ENCODE results near the gene ARVCF. TPM values are rescaled to one million over a fixed set of nuclear protein-coding genes. Genes with fewer than 3 reads are reported as not detected.

ARVCF gene
- total and polyA plus RNA-seq, 9 of the 15 experiments (the other 6 are each of a cell fraction or from before 2014, with no cell fraction given): 0.03 to 97.4 (median 15.6) TPM

- TF ChIP-seq SFPQ (IDR thresholded peaks at IDR 0.05; ENCODE audit: low read depth, low read length): no peak
- no peak for TF ChIP-seq JUND (IDR thresholded peaks at IDR 0.05; ENCODE audit: borderline replicate concordance, low read depth, low read length)
- no peak for TF ChIP-seq JUND (tag; IDR thresholded peaks at IDR 0.05; ENCODE audit: borderline replicate concordance, low read depth, low read length)
- TF ChIP-seq CREM (IDR thresholded peaks at IDR 0.05; ENCODE audit: low read depth): no peak
- no peak for TF ChIP-seq SAFB2 (IDR thresholded peaks at IDR 0.05; ENCODE audit: borderline replicate concordance, low read depth, low read length, severe bottlenecking)
- TF ChIP-seq, protein P1, sequence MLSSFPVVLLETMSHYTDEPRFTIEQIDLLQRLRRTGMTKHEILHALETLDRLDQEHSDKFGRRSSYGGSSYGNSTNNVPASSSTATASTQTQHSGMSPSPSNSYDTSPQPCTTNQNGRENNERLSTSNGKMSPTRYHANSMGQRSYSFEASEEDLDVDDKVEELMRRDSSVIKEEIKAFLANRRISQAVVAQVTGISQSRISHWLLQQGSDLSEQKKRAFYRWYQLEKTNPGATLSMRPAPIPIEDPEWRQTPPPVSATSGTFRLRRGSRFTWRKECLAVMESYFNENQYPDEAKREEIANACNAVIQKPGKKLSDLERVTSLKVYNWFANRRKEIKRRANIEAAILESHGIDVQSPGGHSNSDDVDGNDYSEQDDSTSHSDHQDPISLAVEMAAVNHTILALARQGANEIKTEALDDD (IDR thresholded peaks at IDR 0.05): no peak
- TF ChIP-seq PHF8 (IDR thresholded peaks at IDR 0.05; ENCODE audit: borderline replicate concordance, low read length): 0 out of 2 replicates have a peak, but pooled peaks have one; percentile 8
- peak; percentile 20; the same call in 1 of the 2 replicates for TF ChIP-seq ZKSCAN1 (IDR thresholded peaks at IDR 0.05; ENCODE audit: low read depth, low read length)
- TF ChIP-seq KDM1A (IDR thresholded peaks at IDR 0.05): no peak
- TF ChIP-seq PCBP1 (IDR thresholded peaks at IDR 0.05; ENCODE audit: low read depth, low read length, poor library complexity, severe bottlenecking): no peak
- TF ChIP-seq SIX5 (IDR thresholded peaks at IDR 0.05; ENCODE audit: borderline replicate concordance in 1 of 2, insufficient read depth in 1 of 2, low read depth in 1 of 2, low read length in 2 of 2): no peak
- no peak for TF ChIP-seq EP300 (IDR thresholded peaks at IDR 0.05; ENCODE audit: low read length)
- no peak for TF ChIP-seq PHF21A (IDR thresholded peaks at IDR 0.05; ENCODE audit: borderline replicate concordance, low read depth)
- TF ChIP-seq TAL1 (IDR thresholded peaks at IDR 0.05): no peak
- TF ChIP-seq POLR2H (tag; IDR thresholded peaks at IDR 0.05; ENCODE audit: low read depth): no peak
- no peak for TF ChIP-seq TSC22D4 (tag; IDR thresholded peaks at IDR 0.05)
- TF ChIP-seq HMG20B (CRISPR knock-in tag; IDR thresholded peaks at IDR 0.05): no peak
- no peak for TF ChIP-seq NFIX (CRISPR knock-in tag; IDR thresholded peaks at IDR 0.05; ENCODE audit: low read depth)
- no peak for TF ChIP-seq ZNF740 (CRISPR knock-in tag; IDR thresholded peaks at IDR 0.05)
- TF ChIP-seq ZNF740 (tag; IDR thresholded peaks at IDR 0.05): no peak
- no peak for TF ChIP-seq RBM39 (optimal IDR thresholded peaks at IDR 0.05; ENCODE audit: low read depth, low read length)
- TF ChIP-seq BCOR (IDR thresholded peaks at IDR 0.05): no peak
- TF ChIP-seq ZNF696 (CRISPR knock-in tag; conservative IDR thresholded peaks at IDR 0.05): no peak
- no peak for TF ChIP-seq PHB2 (IDR thresholded peaks at IDR 0.05; ENCODE audit: low read depth)
- TF ChIP-seq POLR2AphosphoS5 (IDR thresholded peaks at IDR 0.05; ENCODE audit: control insufficient read depth, insufficient read depth, low read depth, low read length): no peak
These were observed 59.2 kb downstream of the ARVCF start (continued) for GRCh38 chr22:19957445-19957844.

Measured in K562 (cell line).